Jurkat, Clone E6-1 (cell line): Measurements from ENCODE around the gene TEX44.
"Not testable (repeated sequence)": the region's sequence is repeated elsewhere in the genome, so short reads cannot be mapped to it uniquely, and the experiment has no call there.

Experiments
- DNase-seq: peaks from one replicate; pipeline ENCODE4 v3.0.0-alpha.2; 2011; ENCODE audit warnings: low read depth, low spot score
- H3K4me3 ChIP-seq: 2 replicates; pipeline ENCODE4 v1.5.1; 2011; ENCODE audit warnings: mild to moderate bottlenecking, low read length, control low read depth, moderate library complexity

TEX44 gene

DNA sequence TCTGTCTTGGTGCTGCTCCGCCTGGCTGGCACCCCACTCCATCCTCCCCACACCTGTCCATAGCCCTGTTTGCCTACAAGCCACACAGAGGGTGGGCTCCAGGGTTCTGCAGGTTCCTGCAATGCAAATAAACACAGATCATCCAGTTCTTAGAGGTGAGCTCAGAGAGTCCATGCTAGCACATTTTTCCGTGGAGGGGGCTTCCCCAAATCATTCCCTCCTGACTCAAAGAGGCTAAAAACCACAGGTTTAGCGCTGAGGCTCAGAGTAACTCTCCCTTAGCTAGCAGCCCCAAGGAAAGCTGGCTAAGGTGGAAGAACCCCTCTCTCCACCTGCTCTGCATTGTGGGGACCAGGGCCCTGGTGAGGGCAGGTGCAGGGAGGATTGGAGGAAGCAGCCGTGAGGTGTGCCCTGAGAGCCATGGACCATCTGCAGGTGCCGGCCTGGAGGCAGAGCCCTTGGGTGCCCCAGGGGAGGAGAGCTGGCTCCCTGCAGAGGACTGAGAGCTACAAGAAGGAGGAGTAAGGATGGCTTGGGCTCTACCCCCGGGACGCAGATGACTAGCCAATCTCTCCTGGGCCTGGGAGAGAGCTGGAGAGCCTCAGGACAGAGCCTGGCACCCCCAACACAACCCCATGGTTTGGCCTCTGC, 23.8 kb upstream of the TEX44 start:
- no peak overlapping the region for H3K4me3 ChIP-seq
- no peak for DNase-seq

GRCh38 chr2:231570915-231571314, 21.7 kb upstream of the TEX44 start:
- H3K4me3 ChIP-seq, DNase-seq: not testable (repeated sequence)

DNA sequence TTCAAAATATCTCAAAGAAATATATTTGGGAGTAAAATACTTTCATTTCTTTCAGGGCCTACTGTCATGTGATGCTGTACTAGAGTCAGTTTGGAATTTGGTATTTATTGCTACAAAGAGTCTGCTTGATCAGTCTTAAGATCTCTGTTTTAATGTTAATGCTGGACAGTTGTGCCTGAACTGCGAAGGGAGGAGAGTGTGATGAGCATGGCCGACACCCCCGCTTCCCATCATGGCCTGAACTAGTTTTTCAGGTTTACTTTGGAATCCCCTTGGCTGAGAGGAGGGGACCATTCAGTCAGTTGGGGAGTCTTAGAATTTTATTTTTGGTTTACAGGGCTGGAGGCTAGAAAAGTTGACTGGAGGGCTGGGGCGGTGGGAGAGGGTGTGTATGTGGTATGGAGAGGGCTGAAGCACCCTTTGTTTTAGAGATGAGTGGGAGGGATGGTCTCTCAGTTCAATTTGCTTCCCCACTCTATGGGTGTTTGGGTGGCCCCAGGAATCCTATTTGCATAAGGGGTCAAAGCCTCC, 20.9 kb upstream of the TEX44 start:
- H3K4me3 ChIP-seq: no peak overlapping the region
- no peak for DNase-seq

DNA sequence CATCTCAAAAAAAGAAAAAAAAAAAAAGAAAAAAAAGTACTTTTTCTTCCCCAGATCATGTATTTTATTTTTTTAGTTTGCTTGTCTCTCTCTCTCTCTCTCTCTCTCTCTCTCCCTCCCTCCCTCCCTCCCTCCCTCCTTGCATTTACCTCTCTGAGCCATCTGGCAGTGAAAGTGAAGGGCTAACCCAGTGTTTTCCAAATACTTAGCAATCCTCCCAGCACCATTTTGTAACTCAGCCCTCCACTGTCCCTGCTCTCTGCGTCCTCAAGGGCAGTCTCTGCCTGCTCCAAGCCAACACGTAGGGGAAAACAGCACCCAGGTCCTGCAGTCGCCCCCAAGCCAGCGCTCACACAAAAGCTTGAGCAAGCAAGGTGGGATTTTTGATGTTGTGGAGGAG, 19.6 kb upstream of the TEX44 start:
- DNase-seq: no peak
- no peak overlapping the region for H3K4me3 ChIP-seq

- no peak overlapping the region for H3K4me3 ChIP-seq
Observed at GRCh38 chr2:231573698-231574421, 18.8 kb upstream of the TEX44 start.

DNA sequence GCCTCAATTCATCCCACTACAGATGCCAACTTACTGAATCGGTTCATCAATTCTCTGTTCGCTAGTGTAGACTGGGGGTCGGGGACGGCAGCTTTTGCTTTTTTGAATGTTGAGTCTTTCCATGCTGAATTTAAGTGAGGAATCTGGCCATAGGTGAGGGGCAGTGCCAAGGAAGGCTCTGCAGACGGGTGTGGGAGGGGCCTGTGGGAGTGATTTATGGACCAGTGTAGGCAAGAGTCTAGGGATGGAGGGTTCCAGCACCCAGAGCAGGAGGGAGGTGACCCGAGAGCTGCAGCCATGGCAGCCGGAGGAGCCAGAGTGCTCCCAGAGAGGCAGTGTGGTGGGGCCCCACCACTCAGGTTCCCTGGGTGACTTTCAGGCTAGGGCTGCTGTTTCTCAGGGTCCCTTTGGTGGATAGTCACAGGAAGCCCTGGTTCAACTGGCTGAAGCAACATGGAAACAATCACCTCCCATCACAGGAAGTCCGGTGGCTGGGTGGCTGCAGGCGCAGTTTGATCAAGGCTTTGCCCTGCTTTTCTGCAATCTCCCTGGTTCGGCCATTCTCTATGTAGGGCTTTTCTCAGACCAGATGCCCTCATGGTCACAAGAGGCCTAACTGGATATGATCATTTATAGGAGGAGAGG, 16.9 kb upstream of the TEX44 start:
- no peak for DNase-seq
- H3K4me3 ChIP-seq: no peak overlapping the region

More at GRCh38 chr2:231573698-231574421, 18.8 kb upstream of the TEX44 start:
- DNase-seq: no peak

GRCh38 chr2:231576465-231576864, 16.2 kb upstream of the TEX44 start:
- no peak for DNase-seq
- no peak overlapping the region for H3K4me3 ChIP-seq

DNA sequence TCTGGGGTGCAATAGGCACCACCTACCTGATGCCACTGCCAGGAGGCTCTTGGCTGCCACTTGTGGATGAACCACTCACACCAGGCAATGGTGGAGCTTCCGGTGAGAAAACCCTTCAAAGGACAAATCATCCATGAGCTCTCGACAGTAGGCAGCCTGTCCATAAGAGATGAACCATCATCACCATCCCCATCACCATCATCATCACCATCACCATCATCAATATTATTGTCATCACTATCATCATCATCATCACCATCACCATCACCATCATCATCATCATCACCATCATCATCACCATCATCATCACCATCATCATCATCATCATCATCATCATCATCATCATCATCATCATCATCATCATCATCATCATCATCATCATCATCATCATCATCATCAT, 14.0 kb upstream of the TEX44 start:
- DNase-seq, H3K4me3 ChIP-seq: not testable (repeated sequence)

DNA sequence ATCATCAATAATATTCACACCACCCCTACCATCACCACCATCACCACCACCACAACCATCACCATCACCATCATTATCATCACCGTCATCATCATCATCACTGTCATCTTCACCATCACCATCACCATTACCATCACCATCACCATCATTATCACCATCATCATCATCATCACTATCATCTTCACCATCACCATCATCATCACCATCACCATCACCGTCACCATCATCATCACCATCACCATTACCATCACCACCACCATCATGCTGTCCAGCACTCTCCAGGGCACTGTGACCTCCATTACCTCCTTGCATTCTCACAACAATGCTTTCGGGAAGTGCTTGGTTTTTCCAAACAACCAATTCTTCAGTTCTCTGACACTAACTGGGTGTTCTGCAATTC, 13.1 kb upstream of the TEX44 start:
- DNase-seq: no peak
- no peak overlapping the region for H3K4me3 ChIP-seq

DNA sequence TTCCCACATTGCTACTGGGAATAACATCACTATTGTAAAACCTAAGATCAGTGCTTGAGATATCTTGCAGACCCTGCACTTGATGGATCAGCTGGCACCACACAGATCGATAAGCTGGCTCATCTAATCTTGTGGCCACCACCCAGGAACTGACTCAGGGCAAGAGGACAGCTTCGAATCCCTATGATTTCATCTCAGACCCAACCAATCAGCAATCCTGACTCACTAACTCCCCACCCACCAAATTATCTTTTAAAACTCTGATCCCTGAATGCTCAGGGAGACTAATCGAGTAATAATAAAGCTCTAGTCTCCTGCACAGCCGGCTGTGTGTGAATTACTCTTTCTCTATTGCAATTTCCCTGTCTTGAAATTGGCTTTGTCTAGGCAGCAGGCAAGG, 11.3 kb upstream of the TEX44 start:
- no peak for DNase-seq
- no peak overlapping the region for H3K4me3 ChIP-seq

DNA sequence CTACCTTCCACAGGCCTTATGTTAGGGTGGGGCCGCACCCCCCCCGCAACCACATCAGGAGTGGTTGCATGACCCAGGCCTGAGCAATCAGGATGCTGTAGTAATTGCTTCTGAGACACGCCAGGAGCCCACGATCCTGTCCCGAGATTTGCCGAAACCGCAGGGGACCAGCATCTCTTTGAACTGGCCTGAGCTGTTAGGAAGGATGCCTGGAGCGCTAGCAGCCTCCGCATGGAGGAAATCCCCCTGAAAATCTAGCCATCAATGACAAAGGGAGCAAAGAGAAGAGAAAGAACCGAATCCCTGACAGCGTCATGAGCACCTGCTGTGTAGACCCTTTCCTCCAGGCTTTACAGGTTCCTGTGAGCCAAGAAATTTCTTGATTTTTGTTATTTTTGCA, 8.7 kb upstream of the TEX44 start:
- H3K4me3 ChIP-seq: no peak overlapping the region
- DNase-seq: no peak

GRCh38 chr2:231587744-231588143, 4.9 kb upstream of the TEX44 start:
- DNase-seq, H3K4me3 ChIP-seq: not testable (repeated sequence)

DNA sequence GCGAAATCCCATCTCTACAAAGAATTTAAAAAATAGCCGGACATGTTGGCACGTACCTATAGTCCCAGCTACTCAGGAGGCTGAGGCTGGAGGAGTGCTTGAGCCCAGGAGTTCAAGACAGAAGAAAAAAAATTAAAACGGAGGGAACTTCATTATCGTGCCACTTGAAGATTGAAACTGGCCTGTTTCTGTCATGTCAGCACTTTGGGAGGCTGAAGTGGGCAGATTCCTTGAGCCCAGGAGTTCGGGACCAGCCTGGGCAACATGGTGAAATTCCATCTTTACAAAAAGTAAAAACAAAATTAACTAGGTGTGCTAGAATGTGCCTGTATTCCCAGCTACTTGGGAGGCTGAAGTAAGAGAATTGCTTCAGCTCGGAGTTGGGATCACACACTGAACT, 3.0 kb upstream of the TEX44 start:
- H3K4me3 ChIP-seq: no peak overlapping the region
- no peak for DNase-seq

DNA sequence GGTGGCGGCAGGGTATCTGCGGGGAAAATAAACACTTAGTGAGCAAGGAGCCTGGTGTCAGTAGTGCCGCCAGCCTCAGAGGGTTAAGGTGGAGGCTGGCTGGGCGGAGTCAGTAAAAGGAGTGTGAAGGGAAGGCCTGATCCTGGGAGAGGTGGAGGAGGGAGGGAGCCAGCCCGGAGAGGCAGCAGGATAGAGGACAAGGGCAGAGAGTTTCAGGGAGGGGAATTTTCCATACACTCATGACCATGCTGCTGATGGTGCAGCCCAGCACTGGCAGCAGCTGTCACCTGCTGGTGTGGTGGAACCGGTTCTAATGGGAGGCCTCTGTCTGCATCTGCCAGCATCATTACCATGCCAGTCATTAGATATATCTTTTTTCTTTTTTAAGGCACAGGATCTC, 2.0 kb upstream of the TEX44 start:
- DNase-seq: no peak

DNA sequence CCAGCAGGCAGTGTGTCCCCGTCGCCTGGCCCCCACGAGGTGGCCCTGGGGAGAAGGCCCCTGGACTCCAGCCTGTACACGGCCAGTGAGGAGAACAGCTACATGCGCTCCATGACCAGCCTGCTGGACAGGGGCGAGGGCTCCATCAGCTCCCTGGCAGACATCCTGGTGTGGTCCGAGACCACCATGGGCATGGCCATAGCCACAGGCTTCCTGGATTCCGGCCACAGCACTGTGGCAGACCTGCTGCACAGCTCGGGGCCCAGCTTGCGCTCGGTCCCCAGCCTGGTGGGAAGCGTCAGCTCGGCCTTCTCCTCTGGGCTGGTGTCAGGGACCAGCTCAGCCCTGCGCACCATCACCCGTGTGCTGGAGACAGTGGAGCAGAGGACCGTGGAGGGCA, 1.0 kb downstream of the TEX44 start:
- DNase-seq: no peak
- H3K4me3 ChIP-seq: no peak overlapping the region

More for the DNA sequence above, 2.0 kb upstream of the TEX44 start:
- H3K4me3 ChIP-seq: no peak overlapping the region

DNA sequence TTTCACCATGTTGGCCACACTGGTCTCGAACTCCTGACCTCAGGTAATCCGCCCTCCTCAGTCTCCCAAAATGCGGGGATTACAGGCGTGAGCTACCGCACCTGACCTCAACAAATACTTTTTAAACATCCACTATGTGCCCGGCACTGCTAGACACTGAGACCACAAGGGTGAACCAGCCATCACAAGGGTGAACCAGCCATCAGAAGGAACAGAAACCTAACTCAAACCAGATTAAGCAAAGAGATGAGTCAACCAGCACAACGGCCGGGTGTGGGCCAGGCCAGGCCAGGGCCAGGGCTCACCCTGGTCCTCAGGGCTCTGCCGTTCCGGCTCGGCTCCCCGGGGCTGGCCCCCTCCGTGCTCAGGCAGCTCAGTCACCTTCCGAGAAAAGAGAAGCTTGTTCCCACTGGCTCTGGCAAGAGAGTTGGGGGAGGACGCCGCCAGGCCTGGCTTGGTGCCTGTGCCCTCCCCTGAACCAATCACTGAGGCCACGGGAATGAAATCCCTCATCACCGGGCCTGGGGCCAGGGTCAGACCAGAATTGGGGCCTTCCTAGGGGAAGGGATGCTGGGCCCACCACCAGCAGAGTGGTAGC, 4.4 kb downstream of the TEX44 start:
- no peak overlapping the region for H3K4me3 ChIP-seq
- no peak for DNase-seq

- no peak overlapping the region for H3K4me3 ChIP-seq
- no peak for DNase-seq
Observed at GRCh38 chr2:231597627-231598026, 5.0 kb downstream of the TEX44 start.

DNA sequence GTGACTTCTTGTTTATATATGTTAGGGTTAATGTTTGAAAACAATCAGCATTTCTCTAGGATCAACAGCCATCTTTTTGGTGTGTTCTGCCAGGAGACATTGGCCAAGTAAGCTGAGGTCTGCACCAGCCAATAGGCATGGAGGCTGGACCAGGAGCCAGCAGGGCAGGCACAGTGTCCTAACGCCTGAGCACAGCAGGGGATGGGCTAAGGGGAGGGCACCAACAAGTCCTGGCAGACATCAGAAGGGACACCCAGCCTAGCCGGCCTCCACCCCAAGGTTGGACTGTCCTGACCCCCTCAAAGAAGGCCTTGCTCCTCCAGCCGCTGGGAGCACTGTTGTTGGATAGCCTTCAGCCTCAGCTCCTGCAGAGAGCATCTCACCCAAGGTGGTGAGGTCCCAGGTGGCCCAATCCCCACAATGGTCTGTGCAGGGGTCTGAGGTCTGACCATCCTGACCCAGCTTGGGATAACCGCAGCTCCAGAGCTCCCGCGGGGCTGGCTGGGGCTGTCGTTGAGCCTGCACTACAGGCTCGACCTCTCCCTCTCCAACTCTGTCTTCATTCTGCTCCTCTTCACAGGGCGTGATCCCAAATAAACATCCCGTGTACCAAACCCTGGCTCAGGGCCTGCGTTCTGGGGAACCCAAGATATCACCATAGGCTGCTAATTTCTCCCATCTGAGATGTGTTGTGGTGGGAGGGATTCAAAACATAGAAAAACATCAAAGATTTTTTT, 8.1 kb downstream of the TEX44 start:
- no peak overlapping the region for H3K4me3 ChIP-seq
- no peak for DNase-seq
